H9 (cell line): ENCODE data around the gene SOWAHC. TPM values are rescaled to one million over a fixed set of nuclear protein-coding genes. Genes with fewer than 3 reads are reported as not detected.

Source experiments
- DNase-seq: peaks from one replicate; pipeline ENCODE4 v3.0.0-alpha.2; 2017
- H2AFZ ChIP-seq: one replicate; pipeline ENCODE4 v1.6.1; 2013; ENCODE audit warnings: mild to moderate bottlenecking, low read length, control low read depth, moderate library complexity
- H2AK5ac ChIP-seq: 2 replicates; pipeline ENCODE4 v1.6.1; 2013; ENCODE audit warnings: low read length, control low read depth, mixed read lengths; ENCODE audit not compliant: insufficient read length
- H2BK120ac ChIP-seq: one replicate; pipeline ENCODE4 v1.6.1; 2013; ENCODE audit warnings: low read depth, mild to moderate bottlenecking, low read length, control low read depth, inconsistent platforms; ENCODE audit not compliant: poor library complexity, severe bottlenecking
- H2BK12ac ChIP-seq: 2 replicates; pipeline ENCODE4 v1.6.1; 2013; ENCODE audit warnings: low read length, control low read depth, mixed read lengths, low read depth; ENCODE audit not compliant: insufficient read length
- H2BK15ac ChIP-seq: 2 replicates; pipeline ENCODE4 v1.6.1; 2013; ENCODE audit warnings: low read depth, low read length, control low read depth
- H2BK20ac ChIP-seq: one replicate; pipeline ENCODE4 v1.6.1; 2013; ENCODE audit warnings: low read depth, mild to moderate bottlenecking, low read length, control low read depth, inconsistent platforms; ENCODE audit not compliant: poor library complexity, severe bottlenecking
- H2BK5ac ChIP-seq: 2 replicates; pipeline ENCODE4 v1.6.1; 2013; ENCODE audit warnings: low read length, control low read depth, mixed read lengths; ENCODE audit not compliant: insufficient read length
- H3K14ac ChIP-seq: 2 replicates; pipeline ENCODE4 v1.6.1; 2013; ENCODE audit warnings: low read length, control low read depth; ENCODE audit not compliant: insufficient read depth
- H3K18ac ChIP-seq: 2 replicates; pipeline ENCODE4 v1.6.1; 2013; ENCODE audit warnings: low read depth, mild to moderate bottlenecking, mixed read lengths, low read length, control low read depth; ENCODE audit not compliant: insufficient read length
- H3K23ac ChIP-seq: 2 replicates; pipeline ENCODE4 v1.6.1; 2013; ENCODE audit warnings: low read length, control low read depth, mixed read lengths, low read depth; ENCODE audit not compliant: insufficient read length
- H3K23me2 ChIP-seq: 2 replicates; pipeline ENCODE4 v1.6.1; 2013; ENCODE audit warnings: low read depth, mild to moderate bottlenecking, mixed read lengths, low read length, control low read depth; ENCODE audit not compliant: insufficient read length, poor library complexity, severe bottlenecking
- H3K27ac ChIP-seq: 2 replicates; pipeline ENCODE4 v1.5.1; 2013; ENCODE audit warnings: low read length, control low read depth, mixed read lengths, low read depth; ENCODE audit not compliant: insufficient read length
- H3K27me3 ChIP-seq: 2 replicates; pipeline ENCODE4 v1.6.1; 2013; ENCODE audit warnings: low read length, control low read depth, inconsistent platforms; ENCODE audit not compliant: insufficient read depth
- H3K4ac ChIP-seq: 2 replicates; pipeline ENCODE4 v1.6.1; 2013; ENCODE audit warnings: low read depth, mild to moderate bottlenecking, control low read depth, inconsistent platforms, low read length, moderate library complexity
- H3K4me1 ChIP-seq: 2 replicates; pipeline ENCODE4 v1.6.1; 2013; ENCODE audit warnings: low read length, control low read depth, inconsistent platforms; ENCODE audit not compliant: insufficient read depth
- H3K4me2 ChIP-seq: 2 replicates; pipeline ENCODE4 v1.6.1; 2013; ENCODE audit warnings: low read length, control low read depth, mixed read lengths; ENCODE audit not compliant: insufficient read length, insufficient read depth
- H3K56ac ChIP-seq: 2 replicates; pipeline ENCODE4 v1.6.1; 2013; ENCODE audit warnings: low read depth, mild to moderate bottlenecking, mixed read lengths, low read length, control low read depth; ENCODE audit not compliant: insufficient read length
- H3K79me1 ChIP-seq: 2 replicates; pipeline ENCODE4 v1.6.1; 2013; ENCODE audit warnings: low read depth, mild to moderate bottlenecking, moderate library complexity, low read length, control low read depth, inconsistent platforms; ENCODE audit not compliant: insufficient read depth, poor library complexity, severe bottlenecking
- H3K79me2 ChIP-seq: 2 replicates; pipeline ENCODE4 v1.6.1; 2013; ENCODE audit warnings: low read length, control low read depth, inconsistent platforms; ENCODE audit not compliant: insufficient read depth
- H3K9ac ChIP-seq: 2 replicates; pipeline ENCODE4 v1.6.1; 2013; ENCODE audit warnings: low read length, control low read depth, mixed read lengths; ENCODE audit not compliant: insufficient read length; ENCODE audit errors: extremely low read depth
- H3K9me3 ChIP-seq: one replicate; pipeline ENCODE4 v1.6.1; 2013; ENCODE audit warnings: low read depth, low read length, inconsistent platforms; ENCODE audit not compliant: control insufficient read depth
- H3T11ph ChIP-seq: one replicate; pipeline ENCODE4 v1.6.1; 2013; ENCODE audit warnings: mild to moderate bottlenecking, low read length, control low read depth, inconsistent platforms
- H4K20me1 ChIP-seq: one replicate; pipeline ENCODE4 v1.6.1; 2013; ENCODE audit not compliant: control insufficient read depth, insufficient read length, insufficient read depth
- H4K5ac ChIP-seq: 2 replicates; pipeline ENCODE4 v1.6.1; 2013; ENCODE audit warnings: low read depth, mild to moderate bottlenecking, mixed read lengths, low read length, control low read depth; ENCODE audit not compliant: insufficient read length
- H4K8ac ChIP-seq: replicated peaks from 2 replicates; pipeline ENCODE4 v1.6.1; 2013; ENCODE audit warnings: low read length, control low read depth, mixed read lengths, low read depth; ENCODE audit not compliant: insufficient read length
- H4K91ac ChIP-seq: 2 replicates; pipeline ENCODE4 v1.6.1; 2013; ENCODE audit warnings: low read depth, mild to moderate bottlenecking, moderate library complexity, mixed read lengths, low read length, control low read depth; ENCODE audit not compliant: insufficient read length
- H3K27ac Mint-ChIP-seq, 3 experiments: 2 replicates in 2 of 3; 3 replicates in 1 of 3; pipeline ENCODE4 v1.8.0; 2020 to 2021; ENCODE audit warnings: mixed read lengths in 3 of 3, mild to moderate bottlenecking in 1 of 3, moderate library complexity in 1 of 3
- H3K27me3 Mint-ChIP-seq: 2 replicates; pipeline ENCODE4 v1.8.0; 2021; ENCODE audit warnings: low read depth, mild to moderate bottlenecking, moderate library complexity, mixed read lengths
- H3K36me3 Mint-ChIP-seq, 3 experiments: 2 replicates in 2 of 3; 3 replicates in 1 of 3; pipeline ENCODE4 v1.8.0; 2020 to 2021; ENCODE audit warnings: low read depth in 3 of 3, mixed read lengths in 3 of 3; ENCODE audit not compliant: insufficient read depth in 1 of 3
- H3K4me1 Mint-ChIP-seq, 2 experiments: 2 replicates each; pipeline ENCODE4 v1.8.0; 2020; ENCODE audit warnings: mixed read lengths in 2 of 2
- H3K4me3 Mint-ChIP-seq, 2 experiments: 2 replicates in 1 of 2; 3 replicates in 1 of 2; pipeline ENCODE4 v1.8.0; 2020 to 2021; ENCODE audit warnings: mild to moderate bottlenecking in 2 of 2, mixed read lengths in 2 of 2, moderate library complexity in 1 of 2
- H3K9me3 Mint-ChIP-seq, 2 experiments: 2 replicates in 1 of 2; 3 replicates in 1 of 2; pipeline ENCODE4 v1.8.0; 2020; ENCODE audit warnings: mild to moderate bottlenecking in 2 of 2, mixed read lengths in 2 of 2, moderate library complexity in 1 of 2
- CTCF ChIP-seq: fragments of 200-600 bp; sonication (generic); conservative IDR thresholded peaks from 3 replicates; pipeline ENCODE4 v1.8.0; 2021; ENCODE audit warnings: antibody characterized with exemption, mild to moderate bottlenecking
- total RNA-seq: library from RNA; stranded (reverse); gene quantifications from 2 replicates; pipeline ENCODE4 v1.2.1, GENCODE V29; 2021

The SOWAHC gene
- total RNA-seq, 1 experiment from 2014 or later, result 20.1 TPM

GRCh38 chr2:109591206-109591605, 23.0 kb upstream of the SOWAHC start:
- H4K91ac ChIP-seq, result no peak overlapping the region
- H3K4me2 ChIP-seq, result no peak overlapping the region
- no peaks in the 10 kb centered on the region for H3K27me3 ChIP-seq
- no peak overlapping the region for H2AFZ ChIP-seq
- Mint-ChIP-seq H3K4me1 (0 out of 4 replicates have a peak, but pooled peaks cover 4 to 5% of the 10 kb centered on the region in 2 experiments), H3K27ac (peak overlapping the region in 1 of 3 experiments; percentile 55; a peak in 2 of 7 replicates), H3K9me3 (no peaks in the 10 kb centered on the region; a peak in 1 of 5 replicates), H3K36me3 (peaks cover 4 to 32% (median 27%) of the 10 kb centered on the region in 3 experiments; a peak in 6 of 7 replicates), H3K27me3 (no peaks in the 10 kb centered on the region), H3K4me3 (no peak overlapping the region)
- DNase-seq, result no peak
- peaks cover 4% of the 10 kb centered on the region; the same call in 1 of the 2 replicates for H3K79me2 ChIP-seq
- no peaks in the 10 kb centered on the region for H3K23me2 ChIP-seq
- no peak overlapping the region for H3K4ac ChIP-seq
- no peak overlapping the region for H2BK5ac ChIP-seq
- H3K23ac ChIP-seq, result no peak overlapping the region
- H3K27ac ChIP-seq, result no peak overlapping the region
- no peak overlapping the region for H2BK12ac ChIP-seq
- no peak for TF ChIP-seq CTCF
- no peak overlapping the region for H2BK120ac ChIP-seq
- H3K4me1 ChIP-seq, result no peaks in the 10 kb centered on the region
- H3K14ac ChIP-seq, result no peak overlapping the region
- peaks cover 13% of the 10 kb centered on the region for H3K79me1 ChIP-seq
- H3T11ph ChIP-seq, result no peak overlapping the region
- H3K9ac ChIP-seq, result no peak overlapping the region
- H4K8ac ChIP-seq, result no peak overlapping the region
- no peak overlapping the region for H3K56ac ChIP-seq
- H3K9me3 ChIP-seq, result no peaks in the 10 kb centered on the region
- no peak overlapping the region for H4K5ac ChIP-seq
- H3K18ac ChIP-seq, result no peak overlapping the region
- H2BK15ac ChIP-seq, result no peak overlapping the region
- H2AK5ac ChIP-seq, result no peak overlapping the region
- no peak overlapping the region for H2BK20ac ChIP-seq
- no peaks in the 10 kb centered on the region for H4K20me1 ChIP-seq
